Urinary bladder (tissue), 4 donors: ENCODE measurements around the gene NDC1. TPM values are rescaled to one million over a fixed set of nuclear protein-coding genes. Genes with fewer than 3 reads are reported as not detected.

Source experiments
- DNase-seq: peaks from one replicate; pipeline ENCODE4 v3.0.0-alpha.2; 2015; ENCODE audit errors: extremely low spot score
- H3K27ac ChIP-seq: one replicate; pipeline ENCODE4 v1.5.1; 2013; ENCODE audit warnings: low read depth, mild to moderate bottlenecking, moderate library complexity
- H3K36me3 ChIP-seq: one replicate; pipeline ENCODE4 v1.6.1; 2013; ENCODE audit warnings: mild to moderate bottlenecking, moderate library complexity; ENCODE audit not compliant: insufficient read depth
- H3K4me1 ChIP-seq: one replicate; pipeline ENCODE4 v1.6.1; 2013; ENCODE audit warnings: mild to moderate bottlenecking, moderate library complexity; ENCODE audit not compliant: insufficient read depth
- H3K4me3 ChIP-seq: one replicate; pipeline ENCODE4 v1.5.1; 2013; ENCODE audit warnings: low read depth, low read length
- WGBS: extraction: QIAGEN DNeasy Blood & Tissue Kit; methylation state at CpG from one replicate; pipeline ENCODE4 v1.1.7; 2013; 5-methylcytosine and 5-hydroxymethylcytosine counted together
- polyA plus RNA-seq: library from polyadenylated mRNA; stranded (reverse); fragments of 200-250 nt; gene quantifications from one replicate; pipeline ENCODE4 v1.2.3, GENCODE V29; 2013
- total RNA-seq: library from RNA; depleted of rRNA; stranded (reverse); fragments of >200 nt; gene quantifications from one replicate; pipeline ENCODE4 v1.2.3, GENCODE V29; 2014
- donor health status: healthy with polysubstance abuse.
- donor health status: healthy.

Gene NDC1
- total and polyA plus RNA-seq, 2 donors: 6.6 to 28.7 TPM

DNA sequence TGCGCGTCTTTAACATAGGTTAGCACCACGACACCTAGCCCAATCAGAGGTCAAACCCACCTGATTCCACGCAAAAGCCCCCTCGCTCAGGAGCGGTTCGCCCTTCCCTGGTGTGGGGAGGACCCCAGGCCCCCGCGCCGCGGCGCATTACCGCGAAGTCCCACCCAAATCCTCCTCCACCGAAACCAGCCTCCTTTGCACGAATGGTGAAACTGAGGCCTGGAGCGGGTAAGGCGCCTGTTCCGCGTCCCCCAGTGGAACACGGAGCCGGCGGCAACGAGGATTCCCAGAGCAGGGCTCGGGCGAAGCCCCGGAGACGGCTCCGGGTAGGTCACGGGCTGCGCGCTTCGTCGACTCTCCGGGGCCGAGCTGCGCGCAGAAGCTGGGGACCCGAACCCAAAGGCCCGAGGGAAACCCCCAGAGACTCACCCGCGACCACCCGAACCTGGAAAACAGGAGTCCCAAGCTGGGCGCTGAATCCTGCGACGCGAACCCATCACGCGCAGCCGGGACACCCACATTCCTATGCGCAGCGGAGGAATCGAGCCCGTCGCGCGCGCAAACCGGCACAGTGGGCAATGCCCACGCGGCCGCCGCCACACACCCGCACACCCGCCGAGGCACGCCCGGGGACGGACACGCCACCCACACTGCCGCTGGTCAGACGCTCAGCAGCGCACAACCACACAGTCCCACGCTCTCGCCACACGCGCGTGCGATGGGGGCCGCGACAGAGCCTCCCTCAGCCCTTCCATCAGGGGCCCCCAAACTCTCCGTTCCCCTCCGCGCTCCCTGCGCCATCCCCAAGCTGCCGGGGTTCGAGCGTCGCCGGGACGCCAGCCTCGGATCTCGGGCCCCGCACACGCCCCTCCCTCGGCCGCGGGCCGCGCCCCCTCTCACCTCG, 99.6 kb downstream of the NDC1 start:
- Histone ChIP-seq H3K4me1 (no peaks in the 10 kb centered on the region), H3K4me3 (peak overlapping the region; percentile 59), H3K36me3 (no peaks in the 10 kb centered on the region), H3K27ac (no peak overlapping the region)
- DNase-seq: no peak
- 3% methylated on average over 101 of the region's 101 CpGs for WGBS

DNA sequence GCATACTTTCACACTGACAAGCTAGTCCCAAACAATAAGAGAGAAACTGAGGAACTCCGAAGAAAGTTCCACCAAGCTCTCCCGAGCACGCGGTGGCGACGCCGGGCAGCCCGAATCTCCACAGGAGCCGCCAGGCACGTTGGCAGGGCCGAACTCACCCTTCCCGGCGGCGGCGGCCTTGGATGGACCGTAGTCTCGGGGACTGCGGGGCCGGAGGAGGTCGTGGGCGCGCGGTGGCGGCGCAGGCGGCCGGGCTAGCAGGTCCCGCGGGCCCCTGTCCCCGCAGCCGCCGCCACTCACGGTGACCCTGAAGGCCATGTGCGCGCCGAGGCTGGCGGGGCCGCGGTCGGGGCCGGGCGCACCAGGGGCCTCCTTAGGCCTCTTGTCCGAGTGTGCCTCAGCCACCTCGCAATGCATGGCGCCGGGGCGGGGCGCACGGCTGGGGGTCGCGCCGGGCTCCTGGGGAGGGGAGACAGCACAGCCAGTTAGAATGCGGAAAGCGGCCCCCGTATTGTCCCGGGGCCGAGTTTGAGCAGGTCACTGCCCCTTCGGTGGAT, 100.4 kb downstream of the NDC1 start:
- Histone ChIP-seq H3K36me3 (no peaks in the 10 kb centered on the region), H3K4me3 (peak overlapping the region; percentile 59), H3K4me1 (no peaks in the 10 kb centered on the region), H3K27ac (no peak overlapping the region)
- whole genome bisulfite sequencing: 26% methylated on average over 58 of the region's 58 CpGs
- no peak for DNase-seq

DNA sequence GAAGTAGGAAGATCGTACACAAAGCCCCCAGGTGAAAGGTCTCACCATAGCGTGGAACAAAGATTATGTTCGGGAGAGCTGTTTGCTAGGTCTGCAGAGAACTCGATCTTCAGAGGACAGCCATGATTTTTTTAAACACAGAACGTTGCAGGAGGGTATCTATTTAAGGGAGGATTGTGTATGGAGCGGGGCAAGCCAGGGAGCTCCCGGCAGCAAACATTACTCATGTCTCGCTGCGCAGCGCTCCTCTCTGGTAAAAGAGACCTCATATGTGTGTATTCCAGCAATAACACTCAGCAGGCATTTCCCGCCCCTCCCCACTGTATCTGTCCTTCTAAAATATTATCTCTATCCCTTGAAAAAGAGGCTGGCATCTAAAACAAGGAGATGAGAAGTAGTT, 101.8 kb downstream of the NDC1 start:
- 85% methylated on average over 11 of the region's 11 CpGs for WGBS
- no peak for DNase-seq
- no peak overlapping the region for H3K4me3 ChIP-seq
- H3K4me1 ChIP-seq: no peaks in the 10 kb centered on the region
- H3K27ac ChIP-seq: no peak overlapping the region
- no peaks in the 10 kb centered on the region for H3K36me3 ChIP-seq

DNA sequence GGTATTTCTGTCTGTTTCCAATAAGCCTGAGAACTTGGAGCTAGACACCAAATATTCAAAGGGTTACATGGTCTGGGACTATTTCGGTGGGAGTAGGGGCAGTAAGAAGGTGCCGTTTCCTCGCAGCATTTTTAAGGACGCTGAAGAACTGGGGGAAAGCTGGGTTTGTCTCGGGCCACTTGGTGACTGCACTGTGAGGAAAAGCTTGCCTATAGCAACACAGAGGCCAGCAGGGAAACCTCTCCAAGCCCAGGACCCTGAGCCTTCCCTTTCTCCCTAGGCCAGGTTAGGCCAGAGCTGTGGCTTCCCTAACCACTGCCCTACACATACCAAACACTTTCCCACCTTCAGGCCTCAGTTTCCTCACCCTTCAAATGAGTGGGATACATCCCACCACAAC, 102.4 kb downstream of the NDC1 start:
- H3K4me3 ChIP-seq: no peak overlapping the region
- H3K36me3 ChIP-seq: no peaks in the 10 kb centered on the region
- no peaks in the 10 kb centered on the region for H3K4me1 ChIP-seq
- no peak for DNase-seq
- no peak overlapping the region for H3K27ac ChIP-seq
- WGBS: 95% methylated on average over 5 of the region's 5 CpGs

DNA sequence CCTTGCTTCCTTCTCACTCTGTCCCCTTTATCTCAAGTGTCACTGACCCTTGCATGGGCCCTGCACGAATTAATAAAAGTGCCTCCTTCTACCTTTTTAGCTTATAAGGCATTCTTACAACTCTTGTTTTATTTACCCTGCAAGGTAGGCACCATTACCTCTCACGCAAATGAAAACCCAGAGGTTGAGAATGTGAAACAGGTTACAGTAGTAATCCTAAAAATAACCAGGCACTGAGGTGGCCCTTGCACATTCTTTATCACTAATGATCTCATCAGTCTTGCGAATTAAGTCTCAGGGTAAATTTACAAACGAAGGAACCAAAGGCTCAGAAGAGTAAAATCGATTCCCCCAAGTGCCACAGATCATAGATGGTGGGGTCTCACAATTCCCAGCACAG, 102.8 kb downstream of the NDC1 start:
- 80% methylated on average over 5 of the region's 5 CpGs for WGBS
- H3K4me3 ChIP-seq: no peak overlapping the region
- no peaks in the 10 kb centered on the region for H3K4me1 ChIP-seq
- no peak overlapping the region for H3K27ac ChIP-seq
- no peak for DNase-seq
- no peaks in the 10 kb centered on the region for H3K36me3 ChIP-seq

DNA sequence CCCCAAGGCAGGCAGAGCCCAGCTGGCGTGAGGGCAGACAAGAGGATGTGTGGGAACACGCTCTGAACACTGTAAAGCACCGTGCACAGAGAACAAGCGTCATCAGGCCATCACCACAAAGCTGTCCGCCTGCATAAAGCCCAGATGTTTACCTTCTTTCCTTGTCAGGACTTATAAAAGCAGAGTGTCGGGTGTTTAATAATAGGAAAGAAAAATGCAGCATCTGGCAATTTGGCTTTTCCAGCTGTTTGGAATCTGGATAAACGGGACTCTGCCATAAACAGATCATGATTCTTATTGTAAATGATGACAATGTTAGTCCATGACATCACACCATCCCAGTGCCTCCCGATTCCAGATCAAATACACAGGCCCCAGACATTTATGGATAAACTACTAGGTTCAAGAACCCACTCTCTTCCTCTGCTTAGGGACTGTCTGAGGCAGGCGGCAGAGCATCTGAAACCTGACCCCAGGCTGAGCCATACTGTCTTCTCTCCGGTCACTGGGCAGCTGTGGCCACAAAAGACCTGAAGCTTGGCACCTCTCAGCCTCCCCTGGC, 103.4 kb downstream of the NDC1 start:
- Histone ChIP-seq H3K36me3 (no peaks in the 10 kb centered on the region), H3K4me3 (no peak overlapping the region), H3K4me1 (no peaks in the 10 kb centered on the region), H3K27ac (no peak overlapping the region)
- WGBS: 57% methylated on average over 10 of the region's 10 CpGs
- DNase-seq: no peak

DNA sequence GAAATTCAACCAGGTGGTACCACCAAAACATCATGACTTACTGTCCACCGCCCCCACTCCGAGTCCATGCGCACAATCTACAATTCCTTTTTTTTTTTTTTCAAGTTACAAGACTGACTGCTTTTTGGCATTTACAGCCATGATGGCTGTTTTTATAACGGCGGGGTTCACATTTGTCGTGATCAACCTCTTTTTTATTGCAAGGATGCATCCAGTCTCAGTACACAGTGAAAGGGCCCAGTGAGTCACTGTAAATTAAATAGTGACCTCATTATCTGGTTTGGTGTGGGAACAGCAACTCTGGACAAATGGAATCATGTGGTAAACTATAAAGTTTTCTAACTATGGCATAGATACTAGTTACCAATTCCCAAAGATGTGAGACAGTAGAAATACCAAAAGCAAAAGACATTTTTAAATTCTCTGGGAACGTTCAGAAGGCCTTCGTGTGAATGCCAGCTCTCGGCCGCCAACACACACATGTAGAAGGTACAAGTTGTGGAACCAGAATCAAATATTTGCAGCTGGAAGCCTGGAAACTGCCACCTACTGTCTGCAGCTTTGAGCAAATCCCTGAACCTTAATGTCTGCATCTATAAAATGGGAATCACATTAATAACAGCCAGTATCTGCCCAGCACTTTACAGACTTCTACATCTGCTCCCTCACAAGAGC, 104.0 kb downstream of the NDC1 start:
- DNase-seq: no peak
- WGBS: 80% methylated on average over 10 of the region's 10 CpGs
- H3K36me3 ChIP-seq: no peaks in the 10 kb centered on the region
- H3K4me3 ChIP-seq: no peak overlapping the region
- no peaks in the 10 kb centered on the region for H3K4me1 ChIP-seq
- no peak overlapping the region for H3K27ac ChIP-seq

DNA sequence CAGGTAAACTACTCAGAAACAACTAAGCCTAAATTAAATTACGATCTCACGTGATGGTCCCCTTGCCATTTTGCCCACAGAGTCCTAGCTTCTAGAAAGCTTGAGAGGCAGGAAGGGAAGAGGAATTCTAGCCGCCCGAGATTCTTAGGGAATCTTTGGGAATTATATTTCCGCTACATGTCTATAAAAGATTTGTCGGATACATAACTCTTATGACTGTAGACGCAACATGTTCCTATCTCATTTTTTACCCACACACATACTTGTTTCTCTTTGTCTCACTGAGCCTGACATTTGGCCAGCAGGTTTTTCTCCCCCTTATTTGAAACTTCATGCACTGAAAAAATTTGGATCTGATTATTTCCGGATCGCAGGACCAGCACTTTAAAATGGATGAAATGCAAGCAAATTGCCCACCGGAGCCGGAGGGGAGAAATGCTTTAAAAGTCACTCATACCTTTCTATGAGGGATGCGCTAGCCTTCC, 104.6 kb downstream of the NDC1 start:
- no peak for DNase-seq
- Histone ChIP-seq H3K36me3 (no peaks in the 10 kb centered on the region), H3K4me1 (no peaks in the 10 kb centered on the region), H3K27ac (no peak overlapping the region), H3K4me3 (no peak overlapping the region)
- 86% methylated on average over 12 of the region's 12 CpGs for WGBS

DNA sequence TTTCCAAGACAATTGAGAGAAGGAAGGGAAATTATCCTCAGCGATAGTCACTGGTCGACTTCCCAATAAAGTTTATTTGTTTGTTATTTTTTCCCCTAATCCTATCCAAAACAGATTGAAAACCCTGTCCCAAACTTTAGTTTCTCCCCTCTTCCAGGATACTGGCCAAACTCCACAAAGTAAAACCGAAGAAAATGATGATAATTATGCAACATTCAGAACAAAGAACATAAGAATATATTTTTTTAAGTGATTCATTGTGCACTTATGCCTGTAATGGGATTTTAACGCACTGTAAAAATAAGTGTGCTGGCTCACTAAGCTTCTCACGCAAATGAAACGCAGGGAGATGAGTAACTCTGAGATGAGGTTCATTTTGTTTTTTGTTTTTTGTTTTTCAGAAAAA, 105.2 kb downstream of the NDC1 start:
- 49% methylated on average over 6 of the region's 6 CpGs for WGBS
- Histone ChIP-seq H3K27ac (no peak overlapping the region), H3K36me3 (no peaks in the 10 kb centered on the region), H3K4me3 (no peak overlapping the region), H3K4me1 (no peaks in the 10 kb centered on the region)
- DNase-seq: no peak

DNA sequence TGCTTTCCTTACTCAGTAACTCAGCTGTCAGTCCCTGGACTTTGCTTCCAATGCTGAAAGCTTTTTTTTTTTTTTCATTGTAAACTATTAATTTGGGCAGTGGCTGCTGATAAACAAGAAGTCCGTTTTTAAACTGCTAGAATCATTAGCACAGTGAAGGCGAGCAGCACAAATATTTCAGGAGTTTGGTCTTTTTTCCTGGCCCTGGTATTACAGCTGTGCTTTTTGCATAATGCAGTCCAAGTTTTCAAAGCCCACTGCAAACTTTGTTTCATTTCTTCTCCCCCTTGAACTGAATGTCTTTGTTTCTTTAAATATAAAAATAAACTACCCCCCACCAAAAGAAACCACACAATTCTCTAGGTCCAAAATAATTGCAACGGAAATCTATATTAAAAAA, 105.7 kb downstream of the NDC1 start:
- no peak for DNase-seq
- Histone ChIP-seq H3K4me3 (no peak overlapping the region), H3K36me3 (no peaks in the 10 kb centered on the region), H3K4me1 (no peaks in the 10 kb centered on the region), H3K27ac (no peak overlapping the region)
- 53% methylated on average over 3 of the region's 3 CpGs for WGBS

DNA sequence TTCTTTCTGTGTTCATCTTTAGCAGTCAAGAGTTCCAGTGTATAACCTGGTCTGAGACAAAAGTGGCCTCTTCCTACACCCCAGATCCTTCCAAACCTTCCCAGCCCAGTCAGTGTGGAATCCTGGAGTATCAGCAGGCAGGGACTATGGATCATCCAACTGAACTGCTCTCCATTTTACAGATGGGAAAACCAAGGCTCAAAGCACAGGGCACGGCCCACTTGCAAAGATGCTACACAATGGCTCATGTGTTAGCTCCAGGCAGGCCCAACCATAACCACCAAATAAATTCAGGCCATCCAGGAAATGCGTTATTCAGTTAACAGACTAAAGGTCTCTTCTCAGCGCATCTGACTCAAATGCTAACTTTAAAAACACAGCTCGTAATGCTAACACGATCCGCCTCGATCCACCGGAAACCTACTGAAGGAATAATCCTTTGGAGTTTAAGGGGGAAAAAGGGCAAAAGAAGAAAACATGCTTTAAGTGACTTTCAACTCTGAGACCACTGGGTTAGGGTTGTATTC, 106.3 kb downstream of the NDC1 start:
- Histone ChIP-seq H3K27ac (no peak overlapping the region), H3K4me1 (no peaks in the 10 kb centered on the region), H3K4me3 (no peak overlapping the region), H3K36me3 (no peaks in the 10 kb centered on the region)
- 89% methylated on average over 8 of the region's 8 CpGs for WGBS
- DNase-seq: no peak

DNA sequence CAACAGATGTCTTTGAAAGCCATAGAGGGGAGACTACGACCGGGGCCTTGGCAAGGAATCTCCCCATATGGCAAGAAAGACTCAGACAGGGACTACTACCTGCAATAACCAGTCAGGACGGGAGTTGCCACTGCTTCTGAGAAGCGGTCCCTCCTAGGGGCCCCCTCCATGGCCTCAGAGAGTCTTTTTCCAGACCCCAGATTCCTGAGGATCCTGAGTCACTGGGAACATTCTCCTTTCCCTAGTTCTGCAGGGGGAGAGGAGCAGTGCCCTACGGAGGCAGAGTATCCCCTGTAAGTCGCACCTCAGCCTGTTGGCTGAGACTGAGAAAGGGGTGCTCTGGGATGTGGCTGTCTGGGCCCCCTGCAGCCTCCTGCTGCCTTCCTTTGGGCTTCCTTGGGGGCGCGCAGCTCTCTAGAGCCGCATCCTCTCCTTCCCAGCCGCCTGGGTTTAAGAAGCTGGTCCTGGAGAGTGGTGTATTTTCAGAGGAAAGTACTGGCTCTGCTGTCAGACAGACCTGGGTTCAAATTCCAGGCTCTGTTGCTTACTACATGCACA, 107.0 kb downstream of the NDC1 start:
- Histone ChIP-seq H3K27ac (no peak overlapping the region), H3K4me1 (no peaks in the 10 kb centered on the region), H3K36me3 (no peaks in the 10 kb centered on the region), H3K4me3 (no peak overlapping the region)
- no peak for DNase-seq
- whole genome bisulfite sequencing: 93% methylated on average over 10 of the region's 10 CpGs

DNA sequence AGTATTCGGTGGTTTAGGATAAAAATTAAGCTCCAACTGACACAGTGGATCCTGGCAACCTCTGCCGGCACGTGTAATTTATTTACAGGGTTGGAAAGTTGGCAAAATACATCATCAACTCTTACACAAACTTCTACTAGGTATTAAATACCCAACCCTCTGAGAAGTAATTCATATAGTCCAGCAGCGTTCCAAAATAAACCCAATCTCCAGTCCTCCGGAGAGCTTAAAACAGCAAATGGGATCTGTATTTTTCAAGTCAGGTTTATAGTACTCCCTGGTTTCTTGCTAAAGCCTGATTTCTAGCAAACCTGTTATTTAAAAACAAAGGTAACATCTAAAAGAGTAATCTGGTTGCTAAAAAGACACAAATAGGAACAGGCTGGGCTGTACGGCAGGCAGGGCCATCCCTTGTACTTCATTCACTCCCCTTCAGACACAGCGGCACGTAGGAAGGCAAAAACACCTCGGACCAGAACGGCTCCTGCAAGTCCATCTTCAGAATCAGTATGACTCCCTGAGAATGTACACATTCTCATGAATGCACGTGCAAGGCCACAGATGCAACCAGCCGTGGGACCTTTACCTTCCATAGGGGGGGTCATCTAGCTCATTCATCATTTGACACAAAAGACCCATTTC, 107.8 kb downstream of the NDC1 start:
- no peak overlapping the region for H3K27ac ChIP-seq
- 85% methylated on average over 12 of the region's 12 CpGs for WGBS
- H3K4me1 ChIP-seq: no peaks in the 10 kb centered on the region
- H3K36me3 ChIP-seq: no peaks in the 10 kb centered on the region
- H3K4me3 ChIP-seq: no peak overlapping the region
- no peak for DNase-seq
